RWPE2 (cell line): Measurements from ENCODE around the gene YBX2.

Experiments used
- ATAC-seq: fragments of 200-7000 bp; cut with Tn5 transposase; 3 replicates; pipeline ENCODE4 v1.9.1; 2021; ENCODE audit warnings: low read depth
- DNase-seq: peaks from one replicate; pipeline ENCODE4 v3.0.0-alpha.2; 2020; ENCODE audit warnings: low spot score
- H3K27ac ChIP-seq: fragments of 450-650 bp; 2 replicates; pipeline ENCODE4 v1.5.1; 2017; ENCODE audit warnings: mild to moderate bottlenecking; ENCODE audit not compliant: poor library complexity, severe bottlenecking
- H3K27me3 ChIP-seq: fragments of 250-450 bp; sonication (Bioruptor Pico); 2 replicates; pipeline ENCODE4 v1.5.1; 2021; ENCODE audit warnings: mild to moderate bottlenecking, moderate library complexity; ENCODE audit not compliant: insufficient read depth, poor library complexity, severe bottlenecking
- H3K36me3 ChIP-seq: fragments of 250-450 bp; sonication (Bioruptor Pico); 2 replicates; pipeline ENCODE4 v1.5.1; 2020; ENCODE audit warnings: low read depth, mild to moderate bottlenecking, moderate library complexity
- H3K4me1 ChIP-seq: fragments of 250-450 bp; sonication (Bioruptor Pico); 2 replicates; pipeline ENCODE4 v1.5.1; 2021; ENCODE audit warnings: mild to moderate bottlenecking, moderate library complexity; ENCODE audit not compliant: insufficient read depth, poor library complexity, severe bottlenecking
- H3K4me3 ChIP-seq: fragments of 250-450 bp; sonication (Bioruptor Pico); 2 replicates; pipeline ENCODE4 v1.5.1; 2021; ENCODE audit warnings: mild to moderate bottlenecking, moderate library complexity; ENCODE audit not compliant: severe bottlenecking
- H3K9me3 ChIP-seq: fragments of 250-450 bp; sonication (Bioruptor Pico); 2 replicates; pipeline ENCODE4 v1.5.1; 2021; ENCODE audit warnings: mild to moderate bottlenecking, moderate library complexity; ENCODE audit not compliant: severe bottlenecking
- CTCF ChIP-seq: fragments of 450-650 bp; IDR thresholded peaks from one replicate; pipeline ENCODE4 v1.5.1; 2017; ENCODE audit warnings: mild to moderate bottlenecking, moderate library complexity; ENCODE audit not compliant: poor library complexity, severe bottlenecking

The YBX2 gene

GRCh38 chr17:7239091-7240027, 55.1 kb downstream of the YBX2 start, which contains the start of gene PHF23:
TSS of gene PHF23 (minus strand) at chr17:7239457. CDS start at chr17:7239279, 178 bp downstream.
- peaks cover 39% of the 10 kb centered on the region for H3K36me3 ChIP-seq
- no peaks in the 10 kb centered on the region for H3K27me3 ChIP-seq
- no peak for TF ChIP-seq CTCF
- peak; percentile 98 for DNase-seq
- no peaks in the 10 kb centered on the region for H3K9me3 ChIP-seq
- peaks cover 4% of the 10 kb centered on the region for H3K4me1 ChIP-seq
- peak within 1 kb of the TSS; percentile 60 for H3K4me3 ChIP-seq
- H3K27ac ChIP-seq, result peak within 1 kb of the TSS; percentile 92
- ATAC-seq, result peak; percentile 70

- Histone ChIP-seq H3K27me3 (no peaks in the 10 kb centered on the region), H3K27ac (peak overlapping the region; percentile 92), H3K9me3 (no peaks in the 10 kb centered on the region), H3K36me3 (peaks cover 36% of the 10 kb centered on the region), H3K4me3 (peak overlapping the region; percentile 60), H3K4me1 (peaks cover 4% of the 10 kb centered on the region)
- TF ChIP-seq CTCF, result no peak
- DNase-seq (no peak), ATAC-seq (no peak)
Observed at GRCh38 chr17:7238420-7239090, 55.9 kb downstream of the YBX2 start.
